Measurements from ENCODE around the gene NR6A1.
A peak's percentile ranks its signal among the peaks of the same experiment; 100 is the strongest.
"Not testable (repeated sequence)": the region's sequence is repeated elsewhere in the genome, so short reads cannot be mapped to it uniquely, and the experiment has no call there.

NR6A1 gene

DNA sequence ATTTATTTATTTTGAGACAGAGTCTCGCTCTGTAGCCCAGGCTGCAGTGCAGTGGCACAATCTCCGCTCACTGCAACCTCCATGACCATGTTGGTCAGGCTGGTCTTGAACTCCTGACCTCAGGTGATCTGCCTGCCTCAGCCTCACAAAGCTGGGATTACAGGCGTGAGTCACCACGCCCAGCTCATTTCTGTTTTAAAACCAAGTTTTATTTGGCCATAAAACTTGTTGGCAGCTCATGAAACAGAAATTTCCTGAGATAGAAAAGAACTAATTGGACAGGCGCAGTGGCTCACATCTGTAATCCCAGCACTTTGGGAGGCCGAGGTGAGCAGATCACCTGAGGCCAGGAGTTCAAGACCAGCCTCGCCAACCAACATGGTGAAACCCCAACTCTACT is 155.3 kb downstream of the NR6A1 start:
- DNase-seq (ENCODE audit: low spot score) = not testable (repeated sequence)

DNA sequence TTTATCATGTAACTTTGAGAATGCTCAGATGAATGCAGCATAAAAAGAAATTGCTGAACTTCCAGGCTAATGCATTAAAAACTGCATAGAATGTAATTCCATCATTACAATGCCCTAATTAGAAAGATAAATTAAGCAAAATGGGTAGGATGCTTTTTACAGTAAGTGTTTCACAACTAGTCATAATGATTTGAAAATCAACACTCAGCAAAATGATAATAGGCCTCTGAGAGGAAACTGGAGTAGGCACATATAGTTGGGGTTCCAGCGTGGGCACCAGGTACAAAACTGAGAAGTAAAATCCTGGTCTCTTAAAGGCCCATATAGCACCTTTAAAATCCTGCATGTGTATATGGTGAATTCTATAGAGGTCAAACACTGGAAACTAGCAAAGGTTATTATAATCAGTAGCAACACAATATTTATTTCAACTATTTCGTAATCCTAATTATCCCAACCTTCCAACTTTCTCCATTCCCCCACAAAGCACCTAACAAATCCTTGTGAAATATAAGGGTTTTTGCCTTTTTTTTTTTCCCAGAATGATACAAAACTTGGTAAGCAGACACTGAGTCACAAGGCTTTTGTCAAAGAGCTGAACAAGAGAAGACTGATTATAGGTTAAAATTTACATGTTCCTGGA is 155.9 kb downstream of the NR6A1 start:
- no peak for DNase-seq (ENCODE audit: low spot score)

DNA sequence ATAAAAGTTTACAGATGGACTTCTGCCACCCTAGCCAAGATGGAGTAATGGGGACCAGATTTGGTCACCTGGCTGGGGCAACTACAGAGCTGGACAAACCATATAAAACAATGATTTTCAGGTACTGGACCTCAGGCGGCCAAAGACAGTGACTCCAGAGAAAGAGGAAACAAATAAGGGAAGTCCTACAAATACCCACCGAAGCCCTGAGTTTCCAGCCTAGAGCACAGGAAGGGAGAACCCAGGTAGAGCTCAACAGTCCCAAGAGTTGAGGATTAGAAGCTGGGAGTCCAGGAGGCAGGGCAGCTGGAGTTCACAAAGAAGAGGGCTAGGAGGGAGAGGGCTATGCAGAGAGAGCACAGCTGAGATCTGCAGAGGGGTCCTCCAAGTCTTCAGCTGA is 157.3 kb downstream of the NR6A1 start:
- DNase-seq (ENCODE audit: low spot score) = no peak

DNA sequence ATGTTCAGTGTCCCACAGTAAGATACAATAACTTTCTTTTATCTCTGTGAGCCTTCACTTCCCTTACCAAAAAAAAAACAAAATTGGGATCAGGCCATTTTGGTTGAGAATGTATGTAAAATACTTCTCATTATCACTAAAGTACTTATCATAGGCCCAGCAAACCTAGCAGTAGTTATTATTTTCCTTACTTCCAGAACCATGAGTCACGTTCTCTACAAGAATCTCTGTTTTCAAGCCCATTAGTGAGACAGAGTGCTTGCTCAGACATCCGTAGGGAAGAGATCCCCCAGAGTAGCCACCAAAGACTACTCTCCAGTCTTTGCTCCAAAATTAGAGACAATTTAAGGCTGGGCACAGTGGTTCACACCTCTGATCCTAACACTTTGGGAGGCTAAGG is 160.0 kb downstream of the NR6A1 start:
- no peak for DNase-seq (ENCODE audit: low spot score)

DNA sequence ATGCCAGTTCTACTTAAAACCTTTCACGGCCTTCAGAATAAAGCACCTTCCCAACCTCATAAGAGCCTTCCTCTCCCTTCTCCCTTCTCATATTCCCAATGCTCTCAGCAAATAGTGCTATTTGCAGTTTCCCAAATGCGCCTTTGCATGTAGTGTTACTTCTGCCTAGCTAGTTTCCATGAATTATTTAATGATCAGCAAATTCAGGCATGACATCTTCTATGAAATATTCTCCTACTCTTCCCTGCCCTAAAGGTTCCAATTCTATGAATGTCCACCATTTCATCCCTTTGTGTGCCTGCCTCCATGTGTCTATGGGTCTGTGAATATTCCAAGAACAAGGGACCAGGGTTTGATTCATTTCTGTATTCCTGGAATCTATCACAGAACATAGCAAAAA is 165.1 kb downstream of the NR6A1 start:
- no peak for DNase-seq (ENCODE audit: low spot score)

DNA sequence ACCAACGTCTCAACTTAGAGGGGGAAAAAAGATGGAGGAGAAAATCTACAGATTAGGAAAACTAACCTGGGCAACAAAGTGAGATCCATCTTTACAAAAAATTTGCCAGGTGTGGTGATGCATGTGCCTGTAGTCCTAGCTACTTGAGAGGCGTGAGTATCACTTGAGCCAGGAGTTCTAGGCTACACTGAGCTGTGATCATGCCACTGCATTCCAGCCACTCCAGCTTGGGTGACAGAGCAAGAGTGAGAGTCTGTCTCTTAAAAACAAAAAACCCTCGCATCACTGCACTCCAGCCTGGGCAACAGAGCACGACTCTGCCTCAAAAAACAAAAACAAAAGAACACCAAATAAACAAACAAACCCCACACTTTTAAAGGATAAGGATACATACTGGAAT is 165.9 kb downstream of the NR6A1 start:
- DNase-seq (ENCODE audit: low spot score) = no peak

DNA sequence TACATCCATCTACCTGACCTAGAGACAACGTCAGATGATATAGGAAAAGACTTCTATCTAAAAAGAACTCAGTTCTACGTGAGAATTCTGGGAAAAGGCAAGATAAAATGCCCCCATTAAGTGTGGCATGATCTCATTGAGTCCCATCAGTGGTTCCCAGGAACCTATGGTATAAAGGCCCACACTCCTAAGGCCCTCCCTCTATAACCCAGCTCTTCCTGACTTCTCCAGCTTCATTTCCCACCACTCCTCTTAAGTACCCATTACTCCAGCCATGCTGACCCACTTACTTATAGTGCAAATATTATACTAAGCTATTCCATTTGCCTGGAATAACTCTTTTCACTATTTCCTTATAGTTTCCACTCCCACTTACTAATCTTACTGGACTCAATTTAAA is 168.5 kb downstream of the NR6A1 start:
- no peak for DNase-seq (ENCODE audit: low spot score)

DNA sequence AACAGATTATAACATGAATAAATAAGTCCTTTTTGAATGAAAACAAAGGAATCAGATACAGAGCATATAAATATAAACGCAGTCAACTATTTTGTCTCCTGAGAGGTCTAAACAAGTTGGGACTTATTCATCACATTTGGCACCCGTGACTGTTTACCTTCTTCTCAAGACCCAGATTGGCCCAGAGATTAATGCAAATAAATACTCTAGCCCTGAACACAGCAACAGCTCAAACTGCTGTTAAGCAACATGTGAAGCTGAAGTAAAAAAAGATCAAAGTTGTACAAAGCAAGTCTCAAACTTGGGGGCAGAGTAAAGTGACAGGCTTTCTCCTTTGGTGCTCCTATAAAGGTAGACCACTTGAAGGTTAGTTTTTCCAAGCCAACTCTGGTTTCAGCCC is 168.9 kb downstream of the NR6A1 start:
- no peak for DNase-seq (ENCODE audit: low spot score)

DNA sequence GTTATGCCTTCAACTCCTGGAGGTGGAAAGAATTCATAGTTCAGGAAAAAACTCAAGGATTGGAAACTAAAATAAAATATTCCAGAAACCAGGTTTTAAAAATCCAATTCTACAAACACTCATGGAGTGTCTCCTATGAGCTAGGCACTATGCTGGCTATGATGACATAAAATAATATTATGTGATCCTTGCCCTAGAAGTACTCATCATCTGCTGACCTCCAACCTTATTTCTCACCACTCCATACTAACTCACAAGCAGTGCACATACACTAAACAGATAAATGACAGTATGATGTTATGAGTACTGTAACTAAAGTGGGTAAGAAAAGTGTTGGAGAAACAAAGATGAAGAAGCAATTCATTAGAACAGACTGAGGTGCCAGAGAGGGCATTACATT is 170.7 kb downstream of the NR6A1 start:
- no peak for DNase-seq (ENCODE audit: low spot score)

DNA sequence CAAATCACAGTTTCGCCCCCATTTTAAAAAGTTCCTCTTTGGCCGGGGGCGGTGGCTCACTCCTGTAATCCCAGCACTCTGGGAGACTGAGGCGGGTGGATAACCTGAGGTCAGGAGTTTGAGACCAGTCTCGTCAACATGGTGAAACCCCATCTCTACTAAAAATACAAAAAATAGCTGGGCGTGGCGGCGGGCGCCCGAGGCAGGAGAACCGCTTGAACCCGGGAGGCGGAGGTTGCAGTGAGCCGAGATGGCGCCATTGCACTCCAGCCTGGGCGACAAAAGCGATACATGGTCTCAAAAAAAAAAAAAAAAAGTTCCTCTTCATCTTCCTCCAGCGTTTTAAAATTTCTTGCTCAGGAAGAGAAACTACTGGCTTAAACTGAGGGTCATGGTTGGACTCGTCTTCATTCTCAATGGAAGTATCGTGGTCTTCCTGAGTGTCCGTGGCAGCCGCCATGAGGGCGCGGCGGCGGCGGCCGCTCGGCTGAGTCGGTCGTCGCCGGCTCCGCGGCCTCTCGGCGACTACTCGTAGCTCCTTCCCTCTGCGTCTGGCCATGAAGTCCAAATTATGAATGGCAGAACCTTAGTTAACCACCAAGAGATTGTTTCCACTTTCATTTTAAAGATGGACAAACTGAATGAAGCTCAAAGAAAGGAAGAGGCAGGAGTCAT is 171.9 kb downstream of the NR6A1 start:
- no peak for DNase-seq (ENCODE audit: low spot score)

DNA sequence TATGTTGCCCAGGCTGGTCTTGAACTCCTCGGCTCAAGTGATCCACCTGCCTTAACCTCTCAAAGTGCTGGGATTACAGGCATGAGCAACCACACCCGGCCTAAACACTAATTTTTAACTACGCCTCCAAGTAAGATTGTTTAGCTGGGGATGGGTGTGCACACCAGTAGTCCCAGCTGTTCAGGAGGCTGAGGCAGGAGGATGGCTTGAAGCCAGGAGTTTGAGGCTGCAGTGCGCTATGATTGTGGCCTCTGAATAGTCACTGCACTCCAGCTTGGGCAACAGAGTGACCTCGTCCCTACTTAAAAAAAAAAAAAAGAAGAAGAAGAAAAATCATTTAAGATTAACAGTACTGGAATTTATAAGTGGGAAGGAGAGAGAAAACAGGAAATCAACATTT is 173.1 kb downstream of the NR6A1 start:
- no peak for DNase-seq (ENCODE audit: low spot score)

DNA sequence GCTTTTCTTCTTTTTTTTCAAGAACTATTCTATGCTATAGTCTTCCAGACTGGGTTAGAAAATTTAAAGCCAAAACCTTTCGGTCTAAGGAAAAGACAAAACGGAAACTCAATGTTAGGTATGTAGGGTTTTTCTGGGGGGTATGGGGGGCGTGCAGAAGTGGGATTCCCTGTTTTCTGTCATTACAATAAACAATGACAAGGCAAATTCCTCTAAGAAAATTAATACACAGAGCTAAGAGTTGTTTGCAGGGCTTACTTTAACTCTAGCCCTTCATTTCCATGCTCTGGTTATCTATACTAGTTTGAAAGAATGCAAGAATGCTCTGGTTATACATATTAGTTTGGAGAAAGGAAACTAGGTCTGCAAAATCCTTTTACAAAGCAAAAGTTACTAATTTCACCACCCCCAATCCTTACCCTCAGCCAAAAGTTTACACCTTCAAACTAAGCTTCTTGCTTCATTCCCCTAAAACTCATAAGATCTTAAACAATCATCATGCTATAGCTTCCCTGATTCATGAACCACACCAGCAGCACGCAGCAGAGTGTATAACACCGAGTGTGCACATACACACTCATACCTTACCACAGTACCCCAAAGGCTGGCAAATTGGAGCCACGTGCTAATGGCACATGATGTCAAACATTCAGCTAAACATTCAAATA is 174.8 kb downstream of the NR6A1 start:
- DNase-seq (ENCODE audit: low spot score) = no peak

DNA sequence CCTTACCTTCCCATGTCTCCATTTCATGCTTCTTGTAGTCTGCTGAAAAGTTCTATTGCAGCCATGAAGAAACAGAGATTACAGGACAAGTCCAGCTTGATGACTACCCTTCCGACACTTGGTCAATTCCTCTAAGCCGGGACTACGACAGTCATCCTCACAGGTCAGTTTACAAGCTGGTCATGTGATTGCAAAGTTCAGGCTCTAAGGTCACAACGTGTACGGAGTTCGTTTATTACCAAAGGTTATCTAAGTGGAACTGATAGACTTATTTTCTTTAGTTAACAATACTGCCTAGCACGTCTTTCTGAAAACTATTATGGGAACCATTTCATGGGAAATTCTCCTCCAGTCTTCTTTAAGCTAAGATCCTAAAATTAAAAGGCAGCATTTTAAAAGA is 175.4 kb downstream of the NR6A1 start:
- peak; percentile 9 for DNase-seq (ENCODE audit: low spot score)

DNA sequence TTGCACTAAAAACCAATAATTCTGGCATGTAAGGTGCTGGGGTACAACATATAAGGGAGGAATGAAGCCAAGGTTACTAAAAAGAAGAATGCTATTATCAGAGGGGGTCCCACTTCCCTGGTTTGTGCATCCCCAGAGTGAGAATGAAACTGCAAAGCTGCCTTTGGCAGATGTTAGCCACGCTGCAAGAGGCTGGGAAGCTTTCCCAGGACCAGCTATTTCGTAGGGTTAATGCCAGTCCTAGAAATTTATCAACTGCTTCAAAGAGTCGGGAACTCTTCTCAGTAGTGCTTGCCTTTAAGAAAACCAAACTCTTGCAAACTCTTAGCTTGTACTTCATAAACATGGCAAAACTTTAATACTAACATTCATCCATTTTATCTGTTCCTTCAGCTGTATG is 176.4 kb downstream of the NR6A1 start:
- no peak for DNase-seq (ENCODE audit: low spot score)

DNA sequence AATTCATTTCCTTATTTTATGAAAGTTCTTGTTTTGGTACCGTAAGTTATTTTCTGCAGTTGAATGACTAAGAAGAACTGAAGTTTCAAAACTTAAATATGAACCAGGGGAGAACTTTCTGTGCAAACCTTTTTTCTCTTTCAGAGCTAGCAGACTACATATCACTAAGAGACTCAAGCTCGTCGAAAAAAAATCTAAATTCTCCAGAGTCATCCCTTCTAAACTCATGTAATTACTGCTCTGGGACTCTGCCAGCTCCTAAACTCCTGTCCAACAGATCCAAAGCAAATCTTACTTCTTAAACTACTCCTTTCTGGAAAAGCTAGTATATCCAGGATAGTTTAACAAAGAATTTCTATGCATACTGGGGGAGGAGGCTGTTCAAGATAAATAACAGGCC is 176.9 kb downstream of the NR6A1 start:
- no peak for DNase-seq (ENCODE audit: low spot score)

DNA sequence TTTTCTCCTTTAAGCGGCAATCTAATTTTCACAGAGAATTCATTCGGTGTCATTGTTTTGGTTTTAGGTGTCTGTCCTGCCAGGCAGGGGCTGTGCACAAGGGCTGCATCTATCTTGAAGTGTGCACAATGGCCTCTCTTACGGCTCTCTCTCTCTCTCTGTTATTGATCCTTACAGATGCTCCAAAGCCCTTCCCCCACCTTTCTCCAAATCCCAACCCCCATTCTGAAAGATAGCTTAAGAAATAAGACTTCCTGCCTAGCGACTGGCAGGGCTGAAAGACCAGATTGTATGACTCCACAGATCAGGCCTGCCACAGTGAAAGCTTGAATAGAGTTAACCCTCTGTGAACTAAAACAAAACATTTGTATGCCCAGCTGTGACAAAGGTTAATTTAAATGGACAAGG is 177.5 kb downstream of the NR6A1 start:
- peak; percentile 13 for DNase-seq (ENCODE audit: low spot score)

DNA sequence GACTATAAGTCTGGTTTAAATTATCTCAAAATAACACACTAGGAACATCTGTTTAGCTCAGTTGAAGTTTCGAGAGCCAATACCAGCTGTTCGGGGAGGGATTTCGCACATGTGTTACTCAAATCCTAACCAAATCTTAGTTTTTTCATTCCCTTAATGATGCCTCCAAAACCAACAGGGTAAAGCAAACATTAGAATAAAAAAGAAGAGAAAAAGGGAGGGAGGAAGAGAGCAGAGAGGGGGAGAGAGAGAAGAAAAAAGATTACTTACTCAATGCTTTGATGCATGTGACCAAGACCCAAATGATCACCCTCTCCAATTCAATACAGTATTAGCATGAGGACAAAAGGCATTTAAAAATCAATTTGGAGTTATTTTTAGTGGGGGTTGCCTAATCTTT is 177.9 kb downstream of the NR6A1 start:
- DNase-seq (ENCODE audit: low spot score) = no peak

DNA sequence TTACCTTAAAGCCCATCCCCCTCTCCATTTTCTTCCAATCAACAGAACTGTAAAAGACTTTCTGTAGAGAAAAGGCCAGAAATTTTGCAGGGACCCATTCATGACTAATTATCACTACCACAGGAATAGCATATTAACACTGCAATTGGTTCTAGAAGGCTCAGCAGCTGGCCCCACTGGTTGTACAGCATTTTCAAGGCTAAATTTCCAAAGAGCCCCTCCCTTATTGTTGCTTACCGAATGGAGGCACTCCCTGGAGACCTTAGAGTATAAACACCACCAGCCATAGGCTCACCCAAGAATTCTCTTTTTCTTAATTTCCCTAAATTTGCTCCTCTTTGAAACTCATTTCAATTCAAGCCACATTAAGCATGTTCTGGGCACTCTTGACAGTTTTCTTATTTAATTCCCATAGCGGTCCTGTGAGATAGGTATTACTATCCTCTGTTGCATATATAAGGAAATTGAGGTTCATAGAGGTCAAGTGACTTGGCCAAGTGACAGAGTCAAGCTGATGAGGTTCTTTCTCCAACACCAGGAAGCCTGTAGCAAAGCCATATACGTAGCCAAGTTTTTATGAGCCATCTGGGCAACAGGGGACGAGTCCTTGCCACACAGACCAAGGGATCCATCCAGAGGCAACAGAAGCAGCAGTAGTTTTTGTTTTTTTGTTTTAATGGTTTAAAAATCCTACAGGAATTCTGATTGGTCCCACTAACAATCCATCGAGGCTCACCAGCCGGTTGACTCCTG is 180.0 kb downstream of the NR6A1 start:
- no peak for DNase-seq (ENCODE audit: low spot score)

DNA sequence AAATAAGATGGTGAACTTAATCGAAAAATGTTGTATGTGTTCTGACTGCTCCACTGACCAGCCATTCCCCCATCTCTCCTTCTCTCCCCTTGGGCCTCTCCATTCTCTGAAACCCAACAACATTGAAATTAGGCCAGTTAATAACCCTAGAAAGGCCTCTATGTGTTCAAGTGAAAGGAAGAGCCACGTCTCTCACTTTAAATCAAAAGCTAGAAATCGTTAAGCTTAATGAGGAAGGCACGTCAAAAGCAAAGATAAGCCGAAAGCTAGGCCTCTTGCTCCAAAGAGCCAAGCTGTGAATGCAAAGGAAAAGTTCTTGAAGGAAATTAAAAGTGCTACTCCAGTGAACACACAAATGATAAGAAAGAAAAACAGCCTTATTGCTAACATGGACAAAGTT is 186.5 kb downstream of the NR6A1 start:
- DNase-seq (ENCODE audit: low spot score) = no peak

DNA sequence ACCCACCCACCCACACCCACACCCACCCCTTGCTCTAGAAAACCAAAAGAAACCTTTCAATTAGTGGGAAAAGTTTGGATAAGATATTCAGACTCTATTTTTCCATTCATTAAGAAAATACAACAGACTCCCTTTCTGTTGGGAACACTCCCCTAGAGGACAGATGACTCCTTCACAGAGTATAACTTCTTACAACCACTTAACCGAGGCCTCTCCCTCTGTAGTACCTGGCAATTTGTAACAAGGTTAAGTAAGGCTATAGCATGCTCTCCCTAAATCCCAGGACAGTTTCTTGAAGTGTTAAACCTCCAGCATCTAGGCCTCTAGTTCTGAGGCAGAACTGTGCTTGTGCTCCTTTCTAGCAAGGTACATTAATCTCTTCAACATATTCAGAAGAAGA is 188.0 kb downstream of the NR6A1 start:
- no peak for DNase-seq (ENCODE audit: low spot score)

DNA sequence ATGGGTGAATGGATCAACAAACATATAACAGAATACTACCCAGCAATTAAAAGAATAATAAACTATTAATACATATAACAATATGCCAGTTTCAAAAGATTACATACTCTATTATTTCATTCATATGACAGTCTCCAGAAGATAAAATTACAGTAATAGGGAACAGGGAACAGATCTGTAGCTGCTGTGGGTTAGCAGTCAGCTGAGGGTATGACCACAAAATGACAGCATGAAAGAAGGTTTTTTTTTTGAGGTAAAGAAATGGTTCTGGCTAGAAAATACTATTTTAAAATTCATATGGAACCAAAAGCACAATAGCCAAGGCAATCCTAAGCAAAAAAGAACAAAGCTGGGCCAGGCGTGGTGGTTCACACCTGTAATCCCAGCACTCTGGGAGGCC is 190.9 kb downstream of the NR6A1 start:
- no peak for DNase-seq (ENCODE audit: low spot score)

DNA sequence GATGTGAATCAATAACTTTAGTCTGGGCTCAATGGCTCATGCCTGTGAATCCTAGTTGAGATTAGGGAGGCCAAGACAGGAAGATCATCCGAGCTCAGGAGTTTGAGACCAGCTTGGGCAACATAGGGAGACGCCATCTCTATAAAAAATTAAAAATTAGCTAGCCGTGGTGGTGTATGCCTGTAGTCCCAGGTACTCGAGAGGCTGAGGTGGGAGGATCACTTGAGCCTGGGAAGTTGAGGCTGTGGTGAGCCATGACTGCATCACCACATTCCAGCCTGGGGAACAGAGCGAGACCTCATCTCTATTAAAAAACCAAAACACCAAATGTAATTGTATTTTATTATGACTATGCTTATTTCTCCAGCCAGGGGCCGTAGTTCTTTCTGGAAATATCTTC is 194.4 kb downstream of the NR6A1 start:
- DNase-seq (ENCODE audit: low spot score) = peak; percentile 12

All from kidney tubule cell (primary cell).